ENCODE measurements around the gene OSBPL10. TPM values are rescaled to one million over a fixed set of nuclear protein-coding genes. Genes with fewer than 3 reads are reported as not detected.
"Not testable (repeated sequence)": the region's sequence is repeated elsewhere in the genome, so short reads cannot be mapped to it uniquely, and the experiment has no call there.

Gene OSBPL10
- total and polyA plus RNA-seq, 5 donors from 2014 or later, result 0.14 to 1.8 (median 0.21) TPM; not detected in 2

DNA sequence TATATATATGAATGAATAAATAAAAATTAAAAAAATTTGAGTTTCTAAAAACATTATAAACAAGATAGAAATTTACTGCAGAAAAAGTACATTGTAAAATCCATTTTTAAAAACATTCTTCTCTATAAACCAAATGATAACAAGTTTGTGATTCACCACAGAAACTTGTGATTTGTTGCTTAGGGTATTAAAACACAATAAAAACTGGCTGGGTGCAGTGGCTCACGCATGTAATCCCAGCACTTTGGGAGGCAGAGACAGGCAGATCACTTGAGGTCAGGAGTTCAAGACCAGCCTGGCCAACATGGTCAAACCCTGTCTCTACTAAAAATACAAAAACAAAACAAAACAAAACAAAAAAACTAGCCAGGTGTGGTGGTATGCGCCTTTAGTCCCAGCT lies 197.2 kb downstream of the OSBPL10 start:
- H3K4me1 Mint-ChIP-seq; ATAC-seq (ENCODE audit: low read depth in 2 of 2); H3K27me3 ChIP-seq (ENCODE audit: control insufficient read depth, insufficient read depth, low read length); H3K27ac ChIP-seq (ENCODE audit: insufficient read depth, low read length, poor library complexity, severe bottlenecking); H3K4me3 ChIP-seq (ENCODE audit: low read depth, low read length); H3K27ac Mint-ChIP-seq; H3K36me3 ChIP-seq (ENCODE audit: control insufficient read depth, insufficient read depth, low read length); H3K4me3 Mint-ChIP-seq; H3K4me1 ChIP-seq (ENCODE audit: control insufficient read depth, insufficient read depth, low read length, poor library complexity, severe bottlenecking); H3K36me3 Mint-ChIP-seq; H3K9me3 ChIP-seq (ENCODE audit: control insufficient read depth in 2 of 2, low read length in 2 of 2); H3K9me3 Mint-ChIP-seq; DNase-seq: not testable (repeated sequence)
- peaks cover 28% of the 10 kb centered on the region for H3K27me3 Mint-ChIP-seq

DNA sequence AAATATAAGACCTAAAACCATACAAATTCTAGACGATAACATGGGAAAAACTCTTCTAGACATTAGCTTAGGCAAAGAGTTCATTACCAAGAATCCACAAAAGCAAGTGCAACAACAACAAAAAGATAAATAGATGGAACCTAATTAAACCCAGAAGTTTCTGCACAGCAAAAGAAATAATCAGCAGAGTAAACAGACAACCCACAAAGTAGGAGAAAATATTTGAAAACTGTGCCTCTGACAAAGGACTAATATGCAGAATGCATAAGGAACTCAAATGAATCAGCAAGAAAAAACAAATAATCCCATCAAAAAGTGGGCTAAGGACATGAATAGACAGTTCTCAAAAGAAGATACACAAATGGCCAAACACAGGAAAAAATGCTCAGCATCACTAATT lies 198.8 kb downstream of the OSBPL10 start:
- not testable (repeated sequence) for H3K4me3 ChIP-seq (ENCODE audit: low read depth, low read length); H3K27me3 ChIP-seq (ENCODE audit: control insufficient read depth, insufficient read depth, low read length); H3K36me3 Mint-ChIP-seq; H3K4me1 Mint-ChIP-seq; H3K4me3 Mint-ChIP-seq; DNase-seq; H3K27ac ChIP-seq (ENCODE audit: insufficient read depth, low read length, poor library complexity, severe bottlenecking); H3K4me1 ChIP-seq (ENCODE audit: control insufficient read depth, insufficient read depth, low read length, poor library complexity, severe bottlenecking); H3K9me3 Mint-ChIP-seq; H3K9me3 ChIP-seq (ENCODE audit: control insufficient read depth in 2 of 2, low read length in 2 of 2); ATAC-seq (ENCODE audit: low read depth in 2 of 2); H3K36me3 ChIP-seq (ENCODE audit: control insufficient read depth, insufficient read depth, low read length)
- H3K27me3 Mint-ChIP-seq, result peaks cover 27% of the 10 kb centered on the region
- peak overlapping the region in 1 of 3 donors; percentile 20 for H3K27ac Mint-ChIP-seq

DNA sequence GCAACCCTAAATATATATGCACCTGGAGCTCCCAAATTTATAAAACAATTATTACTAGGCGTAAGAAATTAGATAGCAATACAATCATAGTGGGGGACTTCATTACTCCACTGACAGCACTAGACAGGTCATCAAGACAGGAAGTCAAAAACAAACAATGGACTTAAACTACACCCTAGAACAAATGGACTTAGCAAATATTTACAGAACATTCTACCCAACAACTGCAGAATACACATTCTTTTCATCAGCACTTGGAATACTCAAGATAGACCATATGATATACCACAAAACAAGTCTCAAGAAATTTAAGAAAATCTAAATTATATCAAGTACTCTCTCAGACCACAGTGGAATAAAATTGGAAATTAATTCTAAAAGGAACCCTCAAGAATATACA lies 201.5 kb downstream of the OSBPL10 start:
- H3K4me3 Mint-ChIP-seq, result no peak overlapping the region
- H3K4me3 ChIP-seq (ENCODE audit: low read depth, low read length), result no peak overlapping the region
- peaks cover 35% of the 10 kb centered on the region for H3K27me3 Mint-ChIP-seq
- H3K27ac Mint-ChIP-seq, result no peak overlapping the region
- peaks cover 0 to 5% (median 2%) of the 10 kb centered on the region in 7 donors for H3K9me3 Mint-ChIP-seq
- H3K36me3 ChIP-seq (ENCODE audit: control insufficient read depth, insufficient read depth, low read length), result no peaks in the 10 kb centered on the region
- no peak for DNase-seq
- no peak overlapping the region for H3K27ac ChIP-seq (ENCODE audit: insufficient read depth, low read length, poor library complexity, severe bottlenecking)
- H3K4me1 Mint-ChIP-seq, result no peaks in the 10 kb centered on the region
- H3K27me3 ChIP-seq (ENCODE audit: control insufficient read depth, insufficient read depth, low read length), result no peaks in the 10 kb centered on the region
- peaks cover 3% of the 10 kb centered on the region for H3K36me3 Mint-ChIP-seq
- H3K4me1 ChIP-seq (ENCODE audit: control insufficient read depth, insufficient read depth, low read length, poor library complexity, severe bottlenecking), result no peaks in the 10 kb centered on the region
- no peaks in the 10 kb centered on the region for H3K9me3 ChIP-seq (ENCODE audit: control insufficient read depth in 2 of 2, low read length in 2 of 2)
- ATAC-seq (ENCODE audit: low read depth in 2 of 2), result no peak

DNA sequence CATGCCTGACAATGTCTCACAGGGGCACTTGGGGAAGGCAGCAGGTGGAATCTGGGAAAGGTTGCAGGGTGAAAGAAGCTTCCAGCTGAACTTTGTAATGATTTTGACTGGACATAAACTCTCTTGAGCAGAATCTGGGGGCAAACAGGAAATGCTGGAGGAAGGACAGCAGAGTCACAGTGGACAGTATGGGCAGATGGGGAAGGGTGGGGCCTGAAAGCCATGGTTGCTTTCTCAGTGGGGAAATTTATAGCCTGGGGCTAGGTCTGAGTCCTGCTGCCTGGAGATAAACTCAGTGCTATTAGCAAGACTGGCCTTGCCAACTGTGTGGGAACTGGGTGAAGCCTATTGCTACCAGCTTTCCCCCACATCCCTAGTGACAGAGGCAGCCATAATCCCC lies 203.2 kb downstream of the OSBPL10 start:
- Histone ChIP-seq H3K27ac (ENCODE audit: insufficient read depth, low read length, poor library complexity, severe bottlenecking) (no peak overlapping the region), H3K9me3 (ENCODE audit: control insufficient read depth in 2 of 2, low read length in 2 of 2) (no peaks in the 10 kb centered on the region), H3K36me3 (ENCODE audit: control insufficient read depth, insufficient read depth, low read length) (no peaks in the 10 kb centered on the region), H3K4me3 (ENCODE audit: low read depth, low read length) (no peak overlapping the region), H3K27me3 (ENCODE audit: control insufficient read depth, insufficient read depth, low read length) (no peaks in the 10 kb centered on the region), H3K4me1 (ENCODE audit: control insufficient read depth, insufficient read depth, low read length, poor library complexity, severe bottlenecking) (no peaks in the 10 kb centered on the region)
- peaks cover 35% of the 10 kb centered on the region for H3K27me3 Mint-ChIP-seq
- peaks cover 3% of the 10 kb centered on the region for H3K36me3 Mint-ChIP-seq
- H3K4me1 Mint-ChIP-seq, result no peaks in the 10 kb centered on the region
- peaks cover 0 to 5% (median 2%) of the 10 kb centered on the region in 7 donors for H3K9me3 Mint-ChIP-seq
- DNase-seq, result no peak
- no peak overlapping the region for H3K27ac Mint-ChIP-seq
- no peak for ATAC-seq (ENCODE audit: low read depth in 2 of 2)
- no peak overlapping the region for H3K4me3 Mint-ChIP-seq

DNA sequence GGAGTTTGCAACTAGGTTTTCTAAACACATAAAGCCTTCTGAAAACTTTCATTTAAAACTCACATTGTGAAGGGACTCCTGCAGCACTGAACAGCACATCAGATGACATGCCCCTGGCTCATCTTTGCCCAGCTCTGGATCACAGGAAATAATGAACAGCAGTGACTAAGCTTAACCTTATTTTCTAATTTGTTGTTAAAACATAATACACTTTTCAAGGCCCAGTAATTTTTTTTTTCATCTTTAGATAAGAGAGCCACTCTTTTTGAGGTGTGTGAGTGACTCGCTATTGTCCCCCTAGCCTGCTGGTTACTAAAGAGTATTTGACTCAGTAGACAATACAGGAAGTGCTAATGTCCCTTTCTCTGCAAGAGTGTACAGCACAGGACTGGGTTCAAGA lies 204.0 kb downstream of the OSBPL10 start:
- no peak overlapping the region for H3K4me3 ChIP-seq (ENCODE audit: low read depth, low read length)
- peaks cover 33% of the 10 kb centered on the region for H3K27me3 Mint-ChIP-seq
- no peak overlapping the region for H3K27ac Mint-ChIP-seq
- H3K4me1 Mint-ChIP-seq, result no peaks in the 10 kb centered on the region
- no peak overlapping the region for H3K4me3 Mint-ChIP-seq
- H3K36me3 ChIP-seq (ENCODE audit: control insufficient read depth, insufficient read depth, low read length), result no peaks in the 10 kb centered on the region
- peaks cover 3% of the 10 kb centered on the region for H3K36me3 Mint-ChIP-seq
- H3K27me3 ChIP-seq (ENCODE audit: control insufficient read depth, insufficient read depth, low read length), result no peaks in the 10 kb centered on the region
- no peaks in the 10 kb centered on the region for H3K4me1 ChIP-seq (ENCODE audit: control insufficient read depth, insufficient read depth, low read length, poor library complexity, severe bottlenecking)
- H3K27ac ChIP-seq (ENCODE audit: insufficient read depth, low read length, poor library complexity, severe bottlenecking), result no peak overlapping the region
- no peaks in the 10 kb centered on the region for H3K9me3 ChIP-seq (ENCODE audit: control insufficient read depth in 2 of 2, low read length in 2 of 2)
- DNase-seq (no peak), ATAC-seq (ENCODE audit: low read depth in 2 of 2) (no peak)
- H3K9me3 Mint-ChIP-seq, result peaks cover 0 to 5% (median 2%) of the 10 kb centered on the region in 7 donors

DNA sequence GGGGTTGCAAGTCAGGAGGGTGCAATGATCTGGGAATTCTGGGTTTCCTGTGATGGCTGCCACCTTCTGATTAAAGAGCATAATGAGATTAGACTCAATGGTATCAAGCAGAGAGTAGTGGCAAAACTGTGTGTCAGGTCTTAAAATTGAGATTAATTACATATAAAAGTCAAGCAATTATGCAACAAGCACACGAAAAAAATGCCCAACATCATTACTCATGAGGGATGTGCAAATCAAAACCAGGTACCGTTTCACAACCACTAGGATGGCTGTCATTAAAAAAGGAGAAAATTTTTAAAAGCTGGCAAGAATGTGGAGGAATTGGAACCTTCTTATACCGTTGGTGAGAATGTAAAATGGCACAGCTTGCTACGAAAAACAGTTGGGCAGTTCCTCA lies 205.0 kb downstream of the OSBPL10 start:
- Mint-ChIP-seq H3K27me3 (peaks cover 22% of the 10 kb centered on the region), H3K4me3 (no peak overlapping the region)

DNA sequence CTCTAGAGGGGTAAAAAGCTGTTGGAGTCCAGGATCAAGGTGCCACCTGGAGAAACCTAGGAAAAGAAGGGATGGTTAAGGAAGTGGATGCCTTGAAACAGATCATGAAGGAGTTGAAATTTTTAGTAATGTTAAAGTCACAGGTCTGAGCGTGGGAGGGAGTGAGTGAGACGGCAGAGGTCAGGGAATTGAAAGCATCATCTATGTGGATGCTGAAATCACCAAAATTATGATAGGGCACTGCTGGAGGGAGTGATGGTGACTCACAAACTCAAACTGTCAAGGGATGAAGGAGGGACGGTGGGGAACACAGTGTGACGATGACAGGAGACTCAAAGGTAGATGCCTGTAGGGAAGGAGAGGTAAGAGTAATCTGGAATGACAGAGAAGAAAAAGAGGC lies 205.7 kb downstream of the OSBPL10 start:
- Mint-ChIP-seq H3K36me3 (peaks cover 3% of the 10 kb centered on the region), H3K27me3 (peaks cover 18% of the 10 kb centered on the region), H3K27ac (no peak overlapping the region), H3K4me3 (no peak overlapping the region), H3K9me3 (peaks cover 0 to 5% (median 2%) of the 10 kb centered on the region in 7 donors), H3K4me1 (no peaks in the 10 kb centered on the region)
- DNase-seq, result no peak
- ATAC-seq (ENCODE audit: low read depth in 2 of 2), result no peak
- no peaks in the 10 kb centered on the region for H3K27me3 ChIP-seq (ENCODE audit: control insufficient read depth, insufficient read depth, low read length)
- no peak overlapping the region for H3K4me3 ChIP-seq (ENCODE audit: low read depth, low read length)
- H3K36me3 ChIP-seq (ENCODE audit: control insufficient read depth, insufficient read depth, low read length), result no peaks in the 10 kb centered on the region
- H3K4me1 ChIP-seq (ENCODE audit: control insufficient read depth, insufficient read depth, low read length, poor library complexity, severe bottlenecking), result no peaks in the 10 kb centered on the region
- no peaks in the 10 kb centered on the region for H3K9me3 ChIP-seq (ENCODE audit: control insufficient read depth in 2 of 2, low read length in 2 of 2)
- no peak overlapping the region for H3K27ac ChIP-seq (ENCODE audit: insufficient read depth, low read length, poor library complexity, severe bottlenecking)

More for the DNA sequence above, 205.0 kb downstream of the OSBPL10 start:
- no peaks in the 10 kb centered on the region for H3K4me1 ChIP-seq (ENCODE audit: control insufficient read depth, insufficient read depth, low read length, poor library complexity, severe bottlenecking)
- H3K9me3 ChIP-seq (ENCODE audit: control insufficient read depth in 2 of 2, low read length in 2 of 2), result no peaks in the 10 kb centered on the region
- H3K9me3 Mint-ChIP-seq, result peaks cover 0 to 5% (median 2%) of the 10 kb centered on the region in 7 donors
- H3K27ac ChIP-seq (ENCODE audit: insufficient read depth, low read length, poor library complexity, severe bottlenecking), result no peak overlapping the region
- H3K36me3 ChIP-seq (ENCODE audit: control insufficient read depth, insufficient read depth, low read length), result no peaks in the 10 kb centered on the region
- no peaks in the 10 kb centered on the region for H3K4me1 Mint-ChIP-seq
- peaks cover 3% of the 10 kb centered on the region for H3K36me3 Mint-ChIP-seq
- no peak overlapping the region for H3K4me3 ChIP-seq (ENCODE audit: low read depth, low read length)
- H3K27ac Mint-ChIP-seq, result no peak overlapping the region
- ATAC-seq (ENCODE audit: low read depth in 2 of 2) (no peak), DNase-seq (no peak)
- H3K27me3 ChIP-seq (ENCODE audit: control insufficient read depth, insufficient read depth, low read length), result no peaks in the 10 kb centered on the region

DNA sequence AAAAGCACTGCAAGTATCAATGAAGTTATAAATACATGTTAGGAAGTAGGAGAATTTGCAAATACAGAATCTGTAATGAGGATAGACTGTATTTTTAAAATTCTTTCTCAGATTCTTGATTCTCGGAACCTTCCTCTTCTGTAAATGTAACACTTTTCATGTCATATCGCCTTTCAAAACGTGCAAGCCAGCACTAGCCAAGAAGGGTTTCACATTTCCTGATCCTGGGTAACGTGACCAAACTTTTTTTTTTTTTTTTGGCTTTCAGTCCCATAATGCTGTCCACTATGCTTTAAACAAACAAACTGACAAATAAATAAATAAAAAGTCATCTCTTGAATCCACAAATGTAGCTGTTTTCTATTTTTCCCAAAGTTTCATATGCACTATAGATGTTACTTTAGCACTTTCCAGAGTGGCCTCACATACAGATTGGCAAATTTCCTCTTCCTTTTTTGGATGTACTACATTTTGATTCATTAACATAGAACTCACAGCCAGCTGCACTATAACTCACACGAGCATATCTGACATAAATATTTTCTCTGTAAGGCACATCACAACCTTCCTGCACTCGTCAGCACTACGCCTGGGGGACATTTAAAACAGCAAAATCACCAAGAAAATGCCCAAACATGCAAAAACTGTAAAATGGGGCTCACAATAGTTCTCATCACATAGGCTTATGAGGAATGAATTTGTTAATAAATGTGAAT lies 208.1 kb downstream of the OSBPL10 start:
- H3K36me3 ChIP-seq (ENCODE audit: control insufficient read depth, insufficient read depth, low read length), result no peaks in the 10 kb centered on the region
- no peaks in the 10 kb centered on the region for H3K36me3 Mint-ChIP-seq
- H3K27ac ChIP-seq (ENCODE audit: insufficient read depth, low read length, poor library complexity, severe bottlenecking), result no peak overlapping the region
- no peak overlapping the region for H3K4me3 ChIP-seq (ENCODE audit: low read depth, low read length)
- ATAC-seq (ENCODE audit: low read depth in 2 of 2) (no peak), DNase-seq (no peak)
- H3K4me1 Mint-ChIP-seq, result peaks cover 0 to 2% (median under 1%) of the 10 kb centered on the region in 4 donors
- peaks cover 0 to 3% (median 0%) of the 10 kb centered on the region in 7 donors for H3K9me3 Mint-ChIP-seq
- peaks cover 15% of the 10 kb centered on the region for H3K27me3 Mint-ChIP-seq
- H3K4me1 ChIP-seq (ENCODE audit: control insufficient read depth, insufficient read depth, low read length, poor library complexity, severe bottlenecking), result no peaks in the 10 kb centered on the region
- no peak overlapping the region for H3K27ac Mint-ChIP-seq
- no peaks in the 10 kb centered on the region for H3K9me3 ChIP-seq (ENCODE audit: control insufficient read depth in 2 of 2, low read length in 2 of 2)
- H3K4me3 Mint-ChIP-seq, result no peak overlapping the region
- no peaks in the 10 kb centered on the region for H3K27me3 ChIP-seq (ENCODE audit: control insufficient read depth, insufficient read depth, low read length)

Data from CD4-positive, CD25-positive, alpha-beta regulatory T cell (primary cell).